PC-3 (cell line): Measurements from ENCODE around the gene UBFD1. TPM values are rescaled to one million over a fixed set of nuclear protein-coding genes. Genes with fewer than 3 reads are reported as not detected.

Source experiments
- ATAC-seq: fragments of 200-7000 bp; cut with Tn5 transposase; 2 replicates; pipeline ENCODE4 v1.9.1; 2020; ENCODE audit warnings: mild to moderate bottlenecking, moderate library complexity
- BruUV-seq: library from RNA; stranded (reverse); fragments of 400-500 nt; replicated peaks from 2 replicates; lab custom pipeline; 2021; lab: Mats Ljungman, UMichigan
- CTCF ChIA-PET: fragments of 300-600 bp; sonication (Branson Sonifier 250); formaldehyde crosslinking; loops from one replicate; lab custom pipeline; 2022; ENCODE audit warnings: antibody characterized with exemption; lab: Charles Lee
- POLR2A ChIA-PET: fragments of 300-600 bp; sonication (Branson Sonifier 250); formaldehyde crosslinking; loops from one replicate; lab custom pipeline; 2022; ENCODE audit warnings: antibody characterized with exemption; ENCODE audit not compliant: unreplicated experiment; lab: Charles Lee
- DNase-seq: peaks from one replicate; pipeline ENCODE4 v3.0.0-alpha.2; 2015
- H2AFZ ChIP-seq: fragments of 300-600 bp; sonication (generic); 2 replicates; pipeline ENCODE4 v1.6.0; 2016; ENCODE audit warnings: antibody characterized with exemption, low read length
- H3F3A ChIP-seq: fragments of 300-600 bp; sonication (generic); one replicate; pipeline ENCODE4 v1.6.0; 2017; ENCODE audit warnings: antibody characterized with exemption, low read length, control low read depth, mild to moderate bottlenecking; ENCODE audit not compliant: unreplicated experiment
- H3K27ac ChIP-seq: fragments of 300-600 bp; sonication (generic); 2 replicates; pipeline ENCODE4 v1.5.1; 2016; ENCODE audit warnings: mild to moderate bottlenecking, low read length
- H3K27me3 ChIP-seq: fragments of 300-600 bp; sonication (generic); 2 replicates; pipeline ENCODE4 v1.6.1; 2016; ENCODE audit warnings: low read length, mixed read lengths
- H3K36me3 ChIP-seq: fragments of 300-600 bp; sonication (generic); 2 replicates; pipeline ENCODE4 v1.6.1; 2016; ENCODE audit warnings: low read depth, mixed run types, low read length, mixed read lengths
- H3K4me1 ChIP-seq: fragments of 300-600 bp; sonication (generic); 2 replicates; pipeline ENCODE4 v1.5.1; 2016; ENCODE audit warnings: low read length; ENCODE audit not compliant: insufficient read depth
- H3K4me2 ChIP-seq: fragments of 300-600 bp; sonication (generic); 2 replicates; pipeline ENCODE4 v1.6.0; 2016; ENCODE audit warnings: low read length
- H3K4me3 ChIP-seq: fragments of 300-600 bp; sonication (generic); 2 replicates; pipeline ENCODE4 v1.5.1; 2016; ENCODE audit warnings: mild to moderate bottlenecking, low read length, mixed read lengths
- H3K79me2 ChIP-seq: fragments of 300-600 bp; sonication (generic); 2 replicates; pipeline ENCODE4 v1.6.1; 2017; ENCODE audit warnings: low read length, mixed read lengths
- H3K9ac ChIP-seq: fragments of 300-600 bp; sonication (generic); 2 replicates; pipeline ENCODE4 v1.6.0; 2016; ENCODE audit warnings: mild to moderate bottlenecking, low read length
- H3K9me2 ChIP-seq: fragments of 300-600 bp; sonication (generic); replicated peaks from 2 replicates; pipeline ENCODE4 v1.6.1; 2016; ENCODE audit warnings: mixed run types, low read length, mixed read lengths
- H3K9me3 ChIP-seq: fragments of 300-600 bp; sonication (generic); 2 replicates; pipeline ENCODE4 v1.6.1; 2016; ENCODE audit warnings: low read length, mixed read lengths
- H4K20me1 ChIP-seq: fragments of 300-600 bp; sonication (generic); 2 replicates; pipeline ENCODE4 v1.6.1; 2016; ENCODE audit warnings: low read length, mixed read lengths
- EZH2 ChIP-seq: fragments of 300-600 bp; sonication (generic); IDR thresholded peaks from one replicate; pipeline ENCODE4 v1.6.1; 2017; ENCODE audit warnings: antibody characterized with exemption, mild to moderate bottlenecking, low read length; ENCODE audit not compliant: unreplicated experiment
- EZH2phosphoT487 ChIP-seq: fragments of 300-600 bp; sonication (generic); IDR thresholded peaks from 2 replicates; pipeline ENCODE4 v1.6.1; 2018; ENCODE audit warnings: mild to moderate bottlenecking, antibody characterized with exemption, low read length, borderline replicate concordance
- intact Hi-C: fragments of 100-400 bp; cut with micrococcal nuclease; formaldehyde crosslinking; loops from 2 replicates; pipeline ENCODE4 v1.9.0; 2023
- total RNA-seq: library from RNA; depleted of rRNA; stranded (reverse); fragments of >200 nt; gene quantifications from 2 replicates; pipeline ENCODE4 v1.2.3, GENCODE V29; 2014
- TF ChIP-seq, protein P1 (sequence below): fragments of 300-600 bp; sonication (generic); conservative IDR thresholded peaks from 2 replicates; pipeline ENCODE4 v1.5.1; 2017; ENCODE audit warnings: antibody characterized with exemption, low read depth, mild to moderate bottlenecking, low read length

The UBFD1 gene
- total RNA-seq, 1 experiment from 2014 or later: 69.7 TPM

- BruUV-seq: no TSS peak
- POLR2A ChIA-PET: no interaction called here
Observed at GRCh38 chr16:23527961-23528643, 29.4 kb upstream of the UBFD1 start.

DNA sequence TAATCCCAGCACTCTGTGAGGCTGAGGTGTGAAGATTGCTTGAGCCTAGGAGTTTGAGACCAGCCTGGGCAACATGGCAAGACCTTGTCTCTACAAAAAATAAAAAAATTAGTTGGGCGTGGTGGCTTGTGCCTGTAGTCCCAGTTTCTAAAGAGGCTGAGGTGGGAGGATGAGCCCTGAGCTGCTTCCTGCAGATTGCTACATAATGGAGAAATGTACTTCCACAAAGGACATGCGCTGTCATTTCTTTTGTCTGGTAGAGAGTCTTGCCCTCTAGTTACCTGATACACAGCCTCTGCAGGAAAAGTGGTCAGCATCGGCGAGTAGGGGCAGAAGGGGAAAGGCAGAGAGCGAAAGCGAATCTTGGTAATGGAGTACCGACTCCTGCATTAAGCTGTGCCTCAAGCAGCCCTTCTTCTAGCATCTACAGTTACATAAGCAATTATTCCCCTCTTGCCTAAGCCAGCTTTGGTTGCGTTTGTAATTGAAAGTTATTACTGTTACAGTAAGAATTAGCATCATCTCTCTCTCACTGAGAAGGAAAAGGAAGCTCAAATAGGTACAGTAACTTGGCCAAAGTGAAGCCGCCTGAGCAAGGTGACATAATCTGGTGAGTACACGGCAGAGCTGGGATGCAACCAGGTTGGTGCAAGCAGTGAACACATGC lies 28.8 kb upstream of the UBFD1 start:
- Histone ChIP-seq H3K4me1 (no peaks in the 10 kb centered on the region), H4K20me1 (no peaks in the 10 kb centered on the region), H3K27ac (no peak overlapping the region), H3K79me2 (no peaks in the 10 kb centered on the region), H3K9ac (no peak overlapping the region), H3K27me3 (no peaks in the 10 kb centered on the region), H3K4me2 (no peak overlapping the region), H3K36me3 (no peaks in the 10 kb centered on the region), H2AFZ (no peak overlapping the region), H3K4me3 (no peak overlapping the region), H3K9me2 (no peaks in the 10 kb centered on the region), H3F3A (no peaks in the 10 kb centered on the region), H3K9me3 (no peaks in the 10 kb centered on the region)
- intact Hi-C loops: no loop called here
- no TSS peak for BruUV-seq
- ChIA-PET CTCF (no interaction called here), POLR2A (no interaction called here)
- DNase-seq (no peak), ATAC-seq (no peak)
- TF ChIP-seq, protein P1, sequence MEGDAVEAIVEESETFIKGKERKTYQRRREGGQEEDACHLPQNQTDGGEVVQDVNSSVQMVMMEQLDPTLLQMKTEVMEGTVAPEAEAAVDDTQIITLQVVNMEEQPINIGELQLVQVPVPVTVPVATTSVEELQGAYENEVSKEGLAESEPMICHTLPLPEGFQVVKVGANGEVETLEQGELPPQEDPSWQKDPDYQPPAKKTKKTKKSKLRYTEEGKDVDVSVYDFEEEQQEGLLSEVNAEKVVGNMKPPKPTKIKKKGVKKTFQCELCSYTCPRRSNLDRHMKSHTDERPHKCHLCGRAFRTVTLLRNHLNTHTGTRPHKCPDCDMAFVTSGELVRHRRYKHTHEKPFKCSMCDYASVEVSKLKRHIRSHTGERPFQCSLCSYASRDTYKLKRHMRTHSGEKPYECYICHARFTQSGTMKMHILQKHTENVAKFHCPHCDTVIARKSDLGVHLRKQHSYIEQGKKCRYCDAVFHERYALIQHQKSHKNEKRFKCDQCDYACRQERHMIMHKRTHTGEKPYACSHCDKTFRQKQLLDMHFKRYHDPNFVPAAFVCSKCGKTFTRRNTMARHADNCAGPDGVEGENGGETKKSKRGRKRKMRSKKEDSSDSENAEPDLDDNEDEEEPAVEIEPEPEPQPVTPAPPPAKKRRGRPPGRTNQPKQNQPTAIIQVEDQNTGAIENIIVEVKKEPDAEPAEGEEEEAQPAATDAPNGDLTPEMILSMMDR: no peak
- no peak for TF ChIP-seq EZH2
- TF ChIP-seq EZH2phosphoT487: no peak

More at GRCh38 chr16:23527961-23528643, 29.4 kb upstream of the UBFD1 start:
- no peaks in the 10 kb centered on the region for H4K20me1 ChIP-seq
- H3K4me1 ChIP-seq: no peaks in the 10 kb centered on the region
- H3K9ac ChIP-seq: no peak overlapping the region
- no peaks in the 10 kb centered on the region for H3K79me2 ChIP-seq
- H3K27me3 ChIP-seq: no peaks in the 10 kb centered on the region
- no peaks in the 10 kb centered on the region for H3K9me2 ChIP-seq
- no peaks in the 10 kb centered on the region for H3F3A ChIP-seq
- H3K36me3 ChIP-seq: no peaks in the 10 kb centered on the region
- DNase-seq (no peak), ATAC-seq (no peak)
- H3K4me2 ChIP-seq: no peak overlapping the region
- no peak overlapping the region for H3K4me3 ChIP-seq
- CTCF ChIA-PET: no interaction called here
- H3K27ac ChIP-seq: no peak overlapping the region
- no peak overlapping the region for H2AFZ ChIP-seq
- TF ChIP-seq EZH2phosphoT487 (no peak), EZH2 (no peak)
- TF ChIP-seq, protein P1: no peak
- intact Hi-C loops: no loop called here
- H3K9me3 ChIP-seq: no peaks in the 10 kb centered on the region

GRCh38 chr16:23530062-23530461 lies 27.5 kb upstream of the UBFD1 start:
- Histone ChIP-seq H3K27ac (no peak overlapping the region), H3K27me3 (no peaks in the 10 kb centered on the region), H3K4me2 (no peak overlapping the region), H3K4me3 (no peak overlapping the region), H3K9ac (no peak overlapping the region), H3F3A (no peaks in the 10 kb centered on the region), H4K20me1 (no peaks in the 10 kb centered on the region), H3K9me2 (no peaks in the 10 kb centered on the region), H3K4me1 (no peaks in the 10 kb centered on the region), H3K9me3 (no peaks in the 10 kb centered on the region), H3K36me3 (0 out of 2 replicates have a peak, but pooled peaks cover 6% of the 10 kb centered on the region), H2AFZ (no peak overlapping the region), H3K79me2 (no peaks in the 10 kb centered on the region)
- ChIA-PET POLR2A (no interaction called here), CTCF (no interaction called here)
- intact Hi-C loops: no loop called here
- BruUV-seq: no TSS peak
- no peak for DNase-seq
- no peak for TF ChIP-seq EZH2
- TF ChIP-seq EZH2phosphoT487: no peak
- TF ChIP-seq, protein P1: no peak
- no peak for ATAC-seq
